Adrenal gland (tissue), 12 donors: ENCODE results near the gene CFAP97D2. TPM values are rescaled to one million over a fixed set of nuclear protein-coding genes. Genes with fewer than 3 reads are reported as not detected.

Experiments
- DNase-seq, 7 donors: peaks; one replicate each; pipeline ENCODE4 v3.0.0-alpha.2; 2019 to 2020
- H3K27ac ChIP-seq, 5 donors: fragments of 200-600 bp; sonication (generic) in 4 of 5; 1 replicate in 3 of 5; 2 replicates in 2 of 5; pipeline versions ENCODE4 v1.5.1 to v1.8.0; 2016 to 2020; ENCODE audit warnings: mild to moderate bottlenecking in 1 of 5
- H3K27me3 ChIP-seq: fragments of 200-600 bp; 2 replicates; pipeline ENCODE4 v1.8.0; 2021
- H3K36me3 ChIP-seq, 2 donors: fragments of 200-600 bp; replicated peaks in 1 of 2; 1 replicate in 1 of 2; 2 replicates in 1 of 2; pipeline versions ENCODE4 v1.5.1 to v1.8.0; 2018 to 2022
- H3K4me1 ChIP-seq, 2 donors: fragments of 200-600 bp; replicated peaks in 1 of 2; 1 replicate in 1 of 2; 2 replicates in 1 of 2; pipeline versions ENCODE4 v1.5.1 to v1.8.0; 2018 to 2021
- H3K4me3 ChIP-seq, 4 donors: fragments of 200-600 bp; sonication (generic) in 3 of 4; one replicate each; pipeline ENCODE4 v1.5.1; 2016 to 2018
- H3K9me3 ChIP-seq, 3 donors: fragments of 200-600 bp; sonication (generic) in 1 of 3; replicated peaks in 1 of 3; 1 replicate in 2 of 3; 2 replicates in 1 of 3; pipeline versions ENCODE4 v1.5.1 to v1.8.0; 2016 to 2021
- POLR2A ChIP-seq, 2 donors: fragments of 450-650 bp; IDR thresholded peaks; one replicate each; pipeline ENCODE4 v1.6.1; 2017; ENCODE audit warnings: antibody characterized with exemption in 2 of 2, mild to moderate bottlenecking in 2 of 2, moderate library complexity in 1 of 2
- WGBS, 4 donors: extraction: QIAGEN DNeasy Blood & Tissue Kit in 2 of 4; methylation state at CpG; one replicate each; pipeline versions ENCODE4 v1.1.5 to v1.1.7; 2013 to 2017; 5-methylcytosine and 5-hydroxymethylcytosine counted together
- intact Hi-C, 2 donors: fragments of 100-400 bp; cut with DNase I; formaldehyde crosslinking; loops; one replicate each; pipeline versions ENCODE4 v1.14.1 to v1.15.0; 2022 to 2023
- polyA plus RNA-seq, 3 donors: library from polyadenylated mRNA; stranded (reverse); fragments of 200-250 nt in 2 of 3; fragments of 350-450 nt in 1 of 3; fragmentation: Illumina TruSeq in 1 of 3; extraction: RNeasy Lipid Tissue Mini Kit (QIAGEN cat#74804) in 1 of 3; gene quantifications; one replicate each; pipeline ENCODE4 v1.2.3, GENCODE V29; 2013 to 2014
- total RNA-seq, 9 donors: library from RNA; depleted of rRNA in 4 of 9; stranded (reverse); fragments of >200 nt in 4 of 9; fragments of 120-200 nt in 1 of 9; fragmentation: NEBNext Ultra II Directional in 1 of 9; extraction: Animal tissue kit (Norgen Biotek cat#: 25700) in 1 of 9; gene quantifications; one replicate each; pipeline versions ENCODE4 v1.1.0 to v1.2.4, GENCODE V29; 2013 to 2023
- TF ChIP-seq, protein P1 (sequence below), 6 experiments: fragments of 450-650 bp in 4 of 6; fragments of 200-600 bp in 2 of 6; sonication (generic) in 1 of 6; IDR thresholded peaks; 1 replicate in 5 of 6; 2 replicates in 1 of 6; pipeline versions ENCODE4 v1.5.1 to v1.8.0; 2016 to 2021; ENCODE audit warnings: antibody characterized with exemption in 6 of 6, mild to moderate bottlenecking in 2 of 6, moderate library complexity in 1 of 6
- donor health status: healthy with polysubstance abuse.
- donor health status: Bipolar disorder and iron deficiency.
- donor health status: DM: yes; HTN: yes; CAD: no.
- donor health status: DM: no; HTN: no; CAD: no.
- donor health status: DM: no; HTN: no; CAD: no.
- donor health status: DM: yes; HTN: yes; CAD: no.

CFAP97D2 gene
- total and polyA plus RNA-seq, 12 donors: not detected

DNA sequence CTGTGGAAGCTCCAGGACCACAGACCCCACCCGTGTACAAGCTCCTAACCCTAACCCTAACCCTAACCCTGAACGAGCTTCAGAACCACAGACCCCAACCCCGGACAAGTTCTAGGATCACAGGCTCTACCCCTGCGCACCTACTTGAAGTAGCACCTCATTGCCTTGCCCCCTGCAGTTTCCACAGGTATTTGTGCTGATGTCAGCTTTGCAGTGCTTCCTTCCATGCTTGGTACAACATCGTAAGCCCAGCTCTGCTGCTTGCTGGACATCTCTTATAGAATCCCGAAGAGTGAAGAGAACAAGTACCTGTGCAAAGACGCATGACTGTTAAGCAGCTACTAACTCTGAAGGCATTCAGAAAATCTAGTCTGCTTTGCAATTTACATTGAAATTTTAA is 34.9 kb downstream of the CFAP97D2 start:
- TF ChIP-seq POLR2A (IDR thresholded peaks at IDR 0.05): no peak
- TF ChIP-seq, protein P1, sequence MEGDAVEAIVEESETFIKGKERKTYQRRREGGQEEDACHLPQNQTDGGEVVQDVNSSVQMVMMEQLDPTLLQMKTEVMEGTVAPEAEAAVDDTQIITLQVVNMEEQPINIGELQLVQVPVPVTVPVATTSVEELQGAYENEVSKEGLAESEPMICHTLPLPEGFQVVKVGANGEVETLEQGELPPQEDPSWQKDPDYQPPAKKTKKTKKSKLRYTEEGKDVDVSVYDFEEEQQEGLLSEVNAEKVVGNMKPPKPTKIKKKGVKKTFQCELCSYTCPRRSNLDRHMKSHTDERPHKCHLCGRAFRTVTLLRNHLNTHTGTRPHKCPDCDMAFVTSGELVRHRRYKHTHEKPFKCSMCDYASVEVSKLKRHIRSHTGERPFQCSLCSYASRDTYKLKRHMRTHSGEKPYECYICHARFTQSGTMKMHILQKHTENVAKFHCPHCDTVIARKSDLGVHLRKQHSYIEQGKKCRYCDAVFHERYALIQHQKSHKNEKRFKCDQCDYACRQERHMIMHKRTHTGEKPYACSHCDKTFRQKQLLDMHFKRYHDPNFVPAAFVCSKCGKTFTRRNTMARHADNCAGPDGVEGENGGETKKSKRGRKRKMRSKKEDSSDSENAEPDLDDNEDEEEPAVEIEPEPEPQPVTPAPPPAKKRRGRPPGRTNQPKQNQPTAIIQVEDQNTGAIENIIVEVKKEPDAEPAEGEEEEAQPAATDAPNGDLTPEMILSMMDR (IDR thresholded peaks at IDR 0.05): no peak
- no peaks in the 10 kb centered on the region for H3K9me3 ChIP-seq
- H3K27ac ChIP-seq: no peak overlapping the region
- WGBS, 4 donors: 87 to 90% (median 87%) methylated on average over 3 to 7 of the region's 7 CpGs
- no peaks in the 10 kb centered on the region for H3K4me1 ChIP-seq
- H3K27me3 ChIP-seq: peaks cover 2% of the 10 kb centered on the region
- H3K4me3 ChIP-seq: no peak overlapping the region
- no peak for DNase-seq
- intact Hi-C loops: no loop called here
- no peaks in the 10 kb centered on the region for H3K36me3 ChIP-seq

DNA sequence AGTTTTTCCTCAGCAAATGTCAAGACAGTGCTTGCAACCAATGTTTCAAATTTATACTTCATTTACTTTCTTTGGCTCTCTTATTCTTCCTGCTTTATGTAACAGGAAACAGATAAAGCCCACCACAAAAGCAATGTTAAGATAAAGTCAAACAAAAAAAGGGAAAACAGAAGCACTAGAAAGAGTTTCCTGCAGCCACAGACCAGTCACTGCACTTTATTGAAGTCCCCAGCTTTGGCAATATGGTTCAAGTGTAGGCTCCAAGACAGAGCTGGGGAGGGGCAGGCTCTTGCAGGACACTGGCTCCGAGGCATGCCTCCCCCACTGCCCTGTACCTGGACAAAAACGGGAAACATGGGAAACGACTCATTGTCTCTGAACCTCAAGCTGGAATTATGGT is 40.3 kb downstream of the CFAP97D2 start:
- no peaks in the 10 kb centered on the region for H3K36me3 ChIP-seq
- H3K9me3 ChIP-seq: no peaks in the 10 kb centered on the region
- H3K27ac ChIP-seq: no peak overlapping the region
- 37 to 52% (median 42%) methylated on average over 3 of the region's 3 CpGs for WGBS, 4 donors
- intact Hi-C loops: no loop called here
- peak in 1 of 7 donors; percentile 7 for DNase-seq
- H3K4me1 ChIP-seq: no peaks in the 10 kb centered on the region
- no peak overlapping the region for H3K4me3 ChIP-seq
- H3K27me3 ChIP-seq: peaks cover 2% of the 10 kb centered on the region
- TF ChIP-seq, protein P1 (IDR thresholded peaks at IDR 0.05): no peak
- no peak for TF ChIP-seq POLR2A (IDR thresholded peaks at IDR 0.05)

DNA sequence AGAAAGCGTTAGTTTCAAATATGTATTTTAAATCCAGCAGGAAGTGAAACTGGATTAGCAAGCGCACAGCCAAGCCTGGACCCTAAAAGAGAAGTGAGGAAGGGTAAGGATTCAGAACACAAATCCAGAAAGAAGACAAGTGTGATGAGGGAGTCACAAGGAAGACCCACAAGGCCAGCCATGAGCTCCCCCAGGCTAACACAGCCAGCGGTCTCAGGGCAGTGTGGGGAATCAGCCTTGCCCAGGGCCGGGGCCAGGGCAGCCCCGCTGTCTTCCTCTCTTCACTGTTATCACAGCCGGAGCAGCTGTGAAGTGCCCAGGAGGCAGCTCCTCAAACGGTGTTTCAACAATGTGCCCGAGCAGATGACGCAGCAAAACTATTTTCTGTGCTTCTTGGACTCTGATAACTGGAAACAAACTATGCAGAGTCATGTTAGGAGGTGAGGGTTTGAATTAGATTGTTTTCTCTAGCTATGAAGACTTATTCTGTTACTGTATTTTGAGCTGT is 43.5 kb downstream of the CFAP97D2 start:
- peak in 1 of 7 donors; percentile 19 for DNase-seq
- Histone ChIP-seq H3K4me1 (no peaks in the 10 kb centered on the region), H3K27me3 (peaks cover 3% of the 10 kb centered on the region), H3K9me3 (no peaks in the 10 kb centered on the region), H3K4me3 (no peak overlapping the region), H3K36me3 (no peaks in the 10 kb centered on the region), H3K27ac (peak overlapping the region in 2 of 5 donors; percentile 65 to 67)
- TF ChIP-seq, protein P1 (IDR thresholded peaks at IDR 0.05): no peak
- TF ChIP-seq POLR2A (IDR thresholded peaks at IDR 0.05): no peak
- WGBS, 4 donors: 38 to 53% (median 48%) methylated on average over 9 of the region's 9 CpGs
- intact Hi-C loops: no loop called here

DNA sequence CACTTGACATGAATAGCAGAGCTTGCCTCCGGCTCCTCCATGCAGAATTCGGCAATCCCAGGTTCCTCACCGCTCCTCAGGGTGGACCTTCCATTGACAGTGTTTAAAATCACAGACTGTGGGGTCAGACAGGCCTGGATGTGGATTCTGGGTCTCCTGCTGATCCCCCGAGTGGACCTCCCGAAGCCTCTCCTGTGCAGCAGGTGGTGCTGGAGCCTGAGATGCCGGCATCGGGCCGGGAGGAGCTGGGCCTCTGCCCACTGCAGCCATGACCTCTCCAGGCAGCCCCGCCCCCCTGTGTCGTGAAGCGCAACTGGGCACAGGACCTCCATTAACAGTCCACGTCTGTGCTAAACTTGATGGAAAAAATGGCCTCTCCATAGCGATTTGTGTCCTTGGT is 45.1 kb downstream of the CFAP97D2 start:
- Histone ChIP-seq H3K9me3 (no peaks in the 10 kb centered on the region), H3K4me1 (no peaks in the 10 kb centered on the region), H3K4me3 (no peak overlapping the region), H3K27me3 (peaks cover 17% of the 10 kb centered on the region), H3K36me3 (no peaks in the 10 kb centered on the region), H3K27ac (no peak overlapping the region)
- WGBS, 4 donors: 84 to 91% (median 88%) methylated on average over 5 to 13 of the region's 13 CpGs
- no peak for DNase-seq
- intact Hi-C loops: no loop called here
- TF ChIP-seq POLR2A (IDR thresholded peaks at IDR 0.05): no peak
- TF ChIP-seq, protein P1 (IDR thresholded peaks at IDR 0.05): no peak
